ENCODE data around the gene MRAS. TPM values are rescaled to one million over a fixed set of nuclear protein-coding genes. Genes with fewer than 3 reads are reported as not detected.

MRAS gene
- polyA plus RNA-seq, 4 donors, result 0.45 to 10.1 (median 3.6) TPM

- no peak for FAIRE-seq
- no peak for DNase-seq
- Histone ChIP-seq H3K27ac (ENCODE audit: low read depth in 1 of 3, low read length in 2 of 3) (no peak overlapping the region), H3K9me3 (ENCODE audit: control insufficient read depth in 2 of 2, insufficient read depth in 1 of 2, low read depth in 1 of 2, low read length in 1 of 2) (no peaks in the 10 kb centered on the region), H3K4me1 (ENCODE audit: control insufficient read depth in 3 of 3, insufficient read depth in 2 of 3, low read depth in 1 of 3, low read length in 2 of 3) (no peaks in the 10 kb centered on the region), H3K27me3 (ENCODE audit: control insufficient read depth in 3 of 3, insufficient read depth in 3 of 3, low read length in 3 of 3) (peaks cover 0 to 22% (median 0%) of the 10 kb centered on the region in 3 donors), H3K36me3 (ENCODE audit: control insufficient read depth in 3 of 3, insufficient read depth in 2 of 3, low read depth in 1 of 3, low read length in 3 of 3) (no peaks in the 10 kb centered on the region), H3K4me3 (ENCODE audit: low read depth in 1 of 3, low read length in 3 of 3) (no peak overlapping the region)
- WGBS, 3 donors, result 57 to 59% (median 58%) methylated on average over 15 of the region's 15 CpGs
Measured at GRCh38 chr3:138349926-138350665, 1.7 kb downstream of the MRAS start.

GRCh38 chr3:138351151-138351550, 2.8 kb downstream of the MRAS start:
- Histone ChIP-seq H3K9me3 (ENCODE audit: control insufficient read depth in 2 of 2, insufficient read depth in 1 of 2, low read depth in 1 of 2, low read length in 1 of 2) (no peaks in the 10 kb centered on the region), H3K27ac (ENCODE audit: low read depth in 1 of 3, low read length in 2 of 3) (no peak overlapping the region), H3K4me3 (ENCODE audit: low read depth in 1 of 3, low read length in 3 of 3) (no peak overlapping the region), H3K4me1 (ENCODE audit: control insufficient read depth in 3 of 3, insufficient read depth in 2 of 3, low read depth in 1 of 3, low read length in 2 of 3) (no peaks in the 10 kb centered on the region), H3K36me3 (ENCODE audit: control insufficient read depth in 3 of 3, insufficient read depth in 2 of 3, low read depth in 1 of 3, low read length in 3 of 3) (no peaks in the 10 kb centered on the region), H3K27me3 (ENCODE audit: control insufficient read depth in 3 of 3, insufficient read depth in 3 of 3, low read length in 3 of 3) (peaks cover 0 to 21% (median 0%) of the 10 kb centered on the region in 3 donors)
- FAIRE-seq, result no peak
- no peak for DNase-seq

DNA sequence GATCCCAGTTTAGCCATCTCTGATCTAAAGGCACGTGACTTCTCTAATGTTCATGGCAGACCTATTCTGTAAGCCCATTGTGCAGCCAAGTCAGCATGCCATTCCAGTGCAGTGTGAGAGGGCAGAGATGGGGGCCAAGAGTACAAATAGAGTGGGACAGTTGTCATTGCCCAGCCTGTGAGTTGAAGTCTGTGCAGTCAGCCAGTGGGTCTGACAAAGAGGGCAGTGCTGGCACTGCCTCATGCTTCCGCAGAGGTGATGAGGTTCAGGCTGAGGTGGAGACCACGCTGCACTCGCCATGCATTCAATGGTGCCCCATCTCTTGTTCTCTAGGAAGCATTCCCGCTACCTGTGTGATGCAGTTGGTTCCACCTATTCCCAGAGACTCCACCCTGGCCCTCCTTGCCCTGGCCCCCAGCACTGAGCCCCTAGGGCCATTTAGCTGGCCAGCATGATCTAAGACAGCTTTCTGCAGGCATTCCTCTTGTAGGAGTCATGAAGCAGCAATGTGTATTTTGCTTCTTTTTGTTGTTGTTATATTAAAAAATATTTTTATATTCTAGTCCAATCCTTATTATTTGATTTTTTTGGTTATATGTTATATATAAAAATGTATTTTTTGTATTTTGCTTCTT, 3.7 kb downstream of the MRAS start:
- no peak for FAIRE-seq

GRCh38 chr3:138354376-138354775, 6.0 kb downstream of the MRAS start:
- no peaks in the 10 kb centered on the region for H3K36me3 ChIP-seq (ENCODE audit: control insufficient read depth in 3 of 3, insufficient read depth in 2 of 3, low read depth in 1 of 3, low read length in 3 of 3)
- DNase-seq (no peak), FAIRE-seq (no peak)
- no peaks in the 10 kb centered on the region for H3K9me3 ChIP-seq (ENCODE audit: control insufficient read depth in 2 of 2, insufficient read depth in 1 of 2, low read depth in 1 of 2, low read length in 1 of 2)
- H3K27ac ChIP-seq (ENCODE audit: low read depth in 1 of 3, low read length in 2 of 3), result no peak overlapping the region
- H3K4me3 ChIP-seq (ENCODE audit: low read depth in 1 of 3, low read length in 3 of 3), result no peak overlapping the region
- peaks cover 0 to 13% (median 0%) of the 10 kb centered on the region in 3 donors for H3K27me3 ChIP-seq (ENCODE audit: control insufficient read depth in 3 of 3, insufficient read depth in 3 of 3, low read length in 3 of 3)
- no peaks in the 10 kb centered on the region for H3K4me1 ChIP-seq (ENCODE audit: control insufficient read depth in 3 of 3, insufficient read depth in 2 of 3, low read depth in 1 of 3, low read length in 2 of 3)

More for the DNA sequence above, 3.7 kb downstream of the MRAS start:
- Histone ChIP-seq H3K27me3 (ENCODE audit: control insufficient read depth in 3 of 3, insufficient read depth in 3 of 3, low read length in 3 of 3) (peaks cover 0 to 16% (median 0%) of the 10 kb centered on the region in 3 donors), H3K4me3 (ENCODE audit: low read depth in 1 of 3, low read length in 3 of 3) (no peak overlapping the region), H3K27ac (ENCODE audit: low read depth in 1 of 3, low read length in 2 of 3) (no peak overlapping the region), H3K9me3 (ENCODE audit: control insufficient read depth in 2 of 2, insufficient read depth in 1 of 2, low read depth in 1 of 2, low read length in 1 of 2) (no peaks in the 10 kb centered on the region), H3K36me3 (ENCODE audit: control insufficient read depth in 3 of 3, insufficient read depth in 2 of 3, low read depth in 1 of 3, low read length in 3 of 3) (no peaks in the 10 kb centered on the region), H3K4me1 (ENCODE audit: control insufficient read depth in 3 of 3, insufficient read depth in 2 of 3, low read depth in 1 of 3, low read length in 2 of 3) (no peaks in the 10 kb centered on the region)
- WGBS, 3 donors, result 85 to 94% (median 90%) methylated on average over 5 of the region's 5 CpGs
- DNase-seq, result no peak

DNA sequence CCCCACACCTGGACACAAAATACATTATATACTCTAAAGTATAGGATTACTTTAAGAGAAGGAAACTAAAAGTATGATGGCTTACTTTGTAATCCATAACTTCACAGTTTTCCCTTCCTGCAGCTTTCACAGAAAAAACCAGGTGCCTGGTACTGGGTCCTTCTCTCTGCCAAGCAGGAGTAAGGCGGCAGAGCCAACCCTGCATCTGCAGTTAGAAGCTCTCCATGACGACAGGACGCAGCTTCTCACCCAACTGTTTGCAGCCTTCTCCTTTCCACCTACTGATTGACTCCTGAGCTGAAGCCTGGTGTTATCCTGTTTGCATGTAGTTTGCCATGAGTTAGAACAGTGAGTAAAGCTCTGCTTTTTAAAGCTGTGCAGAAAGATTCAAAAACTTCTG, 6.7 kb downstream of the MRAS start:
- WGBS, 3 donors, result 83 to 91% (median 86%) methylated on average over 3 of the region's 3 CpGs
- no peak for DNase-seq
- peaks cover 0 to 10% (median 0%) of the 10 kb centered on the region in 3 donors for H3K27me3 ChIP-seq (ENCODE audit: control insufficient read depth in 3 of 3, insufficient read depth in 3 of 3, low read length in 3 of 3)
- no peak overlapping the region for H3K27ac ChIP-seq (ENCODE audit: low read depth in 1 of 3, low read length in 2 of 3)
- no peak for FAIRE-seq
- no peaks in the 10 kb centered on the region for H3K9me3 ChIP-seq (ENCODE audit: control insufficient read depth in 2 of 2, insufficient read depth in 1 of 2, low read depth in 1 of 2, low read length in 1 of 2)
- no peaks in the 10 kb centered on the region for H3K36me3 ChIP-seq (ENCODE audit: control insufficient read depth in 3 of 3, insufficient read depth in 2 of 3, low read depth in 1 of 3, low read length in 3 of 3)
- no peaks in the 10 kb centered on the region for H3K4me1 ChIP-seq (ENCODE audit: control insufficient read depth in 3 of 3, insufficient read depth in 2 of 3, low read depth in 1 of 3, low read length in 2 of 3)
- H3K4me3 ChIP-seq (ENCODE audit: low read depth in 1 of 3, low read length in 3 of 3), result no peak overlapping the region

GRCh38 chr3:138356730-138357405, 8.5 kb downstream of the MRAS start:
- no peak overlapping the region for H3K4me3 ChIP-seq (ENCODE audit: low read depth in 1 of 3, low read length in 3 of 3)
- H3K36me3 ChIP-seq (ENCODE audit: control insufficient read depth in 3 of 3, insufficient read depth in 2 of 3, low read depth in 1 of 3, low read length in 3 of 3), result no peaks in the 10 kb centered on the region
- WGBS, 3 donors, result 65 to 84% (median 74%) methylated on average over 7 of the region's 7 CpGs
- no peak overlapping the region for H3K27ac ChIP-seq (ENCODE audit: low read depth in 1 of 3, low read length in 2 of 3)
- FAIRE-seq (no peak), DNase-seq (no peak)
- H3K4me1 ChIP-seq (ENCODE audit: control insufficient read depth in 3 of 3, insufficient read depth in 2 of 3, low read depth in 1 of 3, low read length in 2 of 3), result no peaks in the 10 kb centered on the region
- no peaks in the 10 kb centered on the region for H3K9me3 ChIP-seq (ENCODE audit: control insufficient read depth in 2 of 2, insufficient read depth in 1 of 2, low read depth in 1 of 2, low read length in 1 of 2)
- peaks cover 0 to 1% (median 0%) of the 10 kb centered on the region in 3 donors for H3K27me3 ChIP-seq (ENCODE audit: control insufficient read depth in 3 of 3, insufficient read depth in 3 of 3, low read length in 3 of 3)

GRCh38 chr3:138359148-138359918, 11.0 kb downstream of the MRAS start:
- Histone ChIP-seq H3K27me3 (ENCODE audit: control insufficient read depth in 3 of 3, insufficient read depth in 3 of 3, low read length in 3 of 3) (no peaks in the 10 kb centered on the region), H3K9me3 (ENCODE audit: control insufficient read depth in 2 of 2, insufficient read depth in 1 of 2, low read depth in 1 of 2, low read length in 1 of 2) (no peaks in the 10 kb centered on the region), H3K4me3 (ENCODE audit: low read depth in 1 of 3, low read length in 3 of 3) (no peak overlapping the region), H3K4me1 (ENCODE audit: control insufficient read depth in 3 of 3, insufficient read depth in 2 of 3, low read depth in 1 of 3, low read length in 2 of 3) (no peaks in the 10 kb centered on the region), H3K27ac (ENCODE audit: low read depth in 1 of 3, low read length in 2 of 3) (no peak overlapping the region), H3K36me3 (ENCODE audit: control insufficient read depth in 3 of 3, insufficient read depth in 2 of 3, low read depth in 1 of 3, low read length in 3 of 3) (no peaks in the 10 kb centered on the region)
- 73 to 74% (median 74%) methylated on average over 7 of the region's 7 CpGs for WGBS, 3 donors
- FAIRE-seq (no peak), DNase-seq (no peak)

Data from small intestine (tissue), 7 donors.